ENCODE data around the gene MMP12. TPM values are rescaled to one million over a fixed set of nuclear protein-coding genes. Genes with fewer than 3 reads are reported as not detected.

Gene MMP12
- total and polyA plus RNA-seq, 9 donors, result not detected

DNA sequence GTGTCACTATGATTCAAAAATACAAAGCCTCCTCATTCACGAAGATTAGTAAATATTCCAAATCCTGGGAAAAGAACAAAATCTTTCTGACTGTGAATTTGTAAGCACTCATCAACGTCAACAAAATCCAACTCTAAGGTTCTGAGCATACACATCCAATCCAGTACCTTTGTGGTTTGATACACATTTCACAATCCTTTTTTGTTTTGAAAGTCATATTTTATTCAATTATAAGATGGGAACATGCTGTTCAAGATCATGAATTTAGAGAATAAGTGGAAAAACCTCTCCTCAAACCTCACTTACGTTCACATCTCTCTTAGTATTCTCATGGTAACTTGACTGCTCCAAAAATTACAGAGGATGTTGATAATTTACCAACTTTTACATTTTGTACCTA lies 21.7 kb downstream of the MMP12 start:
- 100% methylated on average over 1 of the region's 3 CpGs for WGBS (ENCODE audit: insufficient coverage)
- H3K27ac ChIP-seq (ENCODE audit: low read length), result no peak overlapping the region
- no peak for DNase-seq
- H3K27me3 ChIP-seq (ENCODE audit: control insufficient read depth, insufficient read depth, low read length), result no peaks in the 10 kb centered on the region
- H3K4me1 ChIP-seq (ENCODE audit: control insufficient read depth, insufficient read depth, low read length), result no peaks in the 10 kb centered on the region
- H3K4me3 ChIP-seq (ENCODE audit: low read length), result no peak overlapping the region
- H3K9me3 ChIP-seq (replicated peaks; ENCODE audit: control insufficient read depth, low read depth, low read length), result no peaks in the 10 kb centered on the region
- no peaks in the 10 kb centered on the region for H3K36me3 ChIP-seq (ENCODE audit: control insufficient read depth, insufficient read depth, low read length)

DNA sequence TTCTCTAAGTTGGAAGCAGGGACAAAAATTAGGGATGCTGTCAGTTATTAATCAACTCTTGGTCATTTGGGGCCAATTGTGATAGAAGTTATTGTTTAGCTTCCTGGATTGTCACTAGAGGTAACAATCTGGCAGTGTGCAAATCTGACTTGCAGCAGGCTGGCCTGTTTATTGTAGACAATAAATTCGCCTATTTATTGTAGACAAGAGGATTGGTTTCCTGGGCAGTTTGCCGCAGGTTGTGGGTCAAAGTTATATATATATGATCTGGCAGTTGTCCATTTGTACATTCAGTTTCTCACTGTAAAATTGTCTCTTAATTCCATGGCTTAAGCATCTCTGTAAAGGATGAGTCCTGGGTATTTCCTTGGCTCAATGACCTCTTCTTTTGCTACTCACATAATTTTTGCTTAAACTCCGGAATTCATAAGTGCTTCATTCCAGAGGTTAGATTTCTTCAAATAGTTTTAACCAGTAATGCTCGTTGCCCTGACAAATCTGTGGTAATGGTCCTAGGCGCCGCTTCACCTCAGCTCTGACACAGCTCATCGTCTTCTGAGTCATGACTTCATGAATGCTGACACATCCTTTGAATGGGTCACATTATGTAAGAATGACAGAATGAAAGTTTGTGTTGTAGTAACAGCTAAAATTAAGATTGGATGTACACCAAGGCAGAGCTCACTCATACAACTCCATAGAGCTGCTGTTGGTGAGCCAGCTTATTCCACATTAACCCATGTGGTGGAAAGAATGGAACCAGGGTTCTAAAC lies 23.6 kb downstream of the MMP12 start:
- no peaks in the 10 kb centered on the region for H3K36me3 ChIP-seq (ENCODE audit: control insufficient read depth, insufficient read depth, low read length)
- H3K27me3 ChIP-seq (ENCODE audit: control insufficient read depth, insufficient read depth, low read length), result no peaks in the 10 kb centered on the region
- WGBS (ENCODE audit: insufficient coverage), result 59% methylated on average over 4 of the region's 7 CpGs
- peak; percentile 28 for DNase-seq
- H3K4me3 ChIP-seq (ENCODE audit: low read length), result no peak overlapping the region
- H3K9me3 ChIP-seq (replicated peaks; ENCODE audit: control insufficient read depth, low read depth, low read length), result no peaks in the 10 kb centered on the region
- no peak overlapping the region for H3K27ac ChIP-seq (ENCODE audit: low read length)
- H3K4me1 ChIP-seq (ENCODE audit: control insufficient read depth, insufficient read depth, low read length), result no peaks in the 10 kb centered on the region

DNA sequence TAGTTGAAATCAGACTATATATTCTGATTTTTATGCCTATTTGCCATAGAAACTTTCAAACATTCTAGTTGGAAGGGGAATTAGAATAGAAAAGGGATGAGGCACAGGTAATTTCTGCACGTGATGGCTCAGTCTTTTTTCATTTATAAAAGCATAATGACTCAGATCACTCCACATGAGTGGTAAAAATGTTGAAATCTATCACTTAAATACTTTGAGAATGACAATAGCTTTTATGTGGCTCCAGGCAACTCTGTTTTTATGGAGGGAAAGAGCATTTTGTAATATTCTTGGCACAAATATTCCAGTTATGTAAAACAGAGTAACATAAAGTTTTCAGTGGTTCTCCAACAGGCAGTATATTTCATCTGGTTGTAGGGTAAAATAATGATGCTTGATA lies 25.5 kb downstream of the MMP12 start:
- H3K27ac ChIP-seq (ENCODE audit: low read length), result no peak overlapping the region
- no CpG with 5 or more reads among the region's 1 CpG for WGBS (ENCODE audit: insufficient coverage)
- H3K4me1 ChIP-seq (ENCODE audit: control insufficient read depth, insufficient read depth, low read length), result no peaks in the 10 kb centered on the region

GRCh38 chr11:102846292-102846691 lies 28.5 kb downstream of the MMP12 start:
- no CpG with 5 or more reads among the region's 3 CpGs for WGBS (ENCODE audit: insufficient coverage)
- Histone ChIP-seq H3K4me1 (ENCODE audit: control insufficient read depth, insufficient read depth, low read length) (no peaks in the 10 kb centered on the region), H3K4me3 (ENCODE audit: low read length) (no peak overlapping the region), H3K36me3 (ENCODE audit: control insufficient read depth, insufficient read depth, low read length) (no peaks in the 10 kb centered on the region), H3K9me3 (replicated peaks; ENCODE audit: control insufficient read depth, low read depth, low read length) (no peaks in the 10 kb centered on the region), H3K27ac (ENCODE audit: low read length) (no peak overlapping the region), H3K27me3 (ENCODE audit: control insufficient read depth, insufficient read depth, low read length) (no peaks in the 10 kb centered on the region)
- DNase-seq, result no peak

More for the DNA sequence above, 25.5 kb downstream of the MMP12 start:
- DNase-seq, result peak; percentile 47
- no peak overlapping the region for H3K4me3 ChIP-seq (ENCODE audit: low read length)
- H3K9me3 ChIP-seq (replicated peaks; ENCODE audit: control insufficient read depth, low read depth, low read length), result no peaks in the 10 kb centered on the region
- H3K36me3 ChIP-seq (ENCODE audit: control insufficient read depth, insufficient read depth, low read length), result no peaks in the 10 kb centered on the region
- no peaks in the 10 kb centered on the region for H3K27me3 ChIP-seq (ENCODE audit: control insufficient read depth, insufficient read depth, low read length)

GRCh38 chr11:102843489-102843888 lies 31.3 kb downstream of the MMP12 start, which contains the start of gene MMP3:
Gene MMP3 (minus strand): TSS chr11:102843609. CDS start chr11:102843546, 63 bp downstream.
- Histone ChIP-seq H3K36me3 (ENCODE audit: control insufficient read depth, insufficient read depth, low read length) (no peaks in the 10 kb centered on the region), H3K4me1 (ENCODE audit: control insufficient read depth, insufficient read depth, low read length) (no peaks in the 10 kb centered on the region), H3K4me3 (ENCODE audit: low read length) (no peak within 1 kb of the TSS), H3K9me3 (replicated peaks; ENCODE audit: control insufficient read depth, low read depth, low read length) (no peaks in the 10 kb centered on the region), H3K27ac (ENCODE audit: low read length) (no peak within 1 kb of the TSS), H3K27me3 (ENCODE audit: control insufficient read depth, insufficient read depth, low read length) (no peaks in the 10 kb centered on the region)
- WGBS (ENCODE audit: insufficient coverage), result 70% methylated on average over 4 of the region's 4 CpGs
- no peak for DNase-seq

- no peaks in the 10 kb centered on the region for H3K4me1 ChIP-seq (ENCODE audit: control insufficient read depth, insufficient read depth, low read length)
- WGBS (ENCODE audit: insufficient coverage), result no CpG with 5 or more reads among the region's 1 CpG
- no peaks in the 10 kb centered on the region for H3K9me3 ChIP-seq (replicated peaks; ENCODE audit: control insufficient read depth, low read depth, low read length)
- H3K27me3 ChIP-seq (ENCODE audit: control insufficient read depth, insufficient read depth, low read length), result no peaks in the 10 kb centered on the region
- no peak overlapping the region for H3K27ac ChIP-seq (ENCODE audit: low read length)
- DNase-seq, result no peak
- no peaks in the 10 kb centered on the region for H3K36me3 ChIP-seq (ENCODE audit: control insufficient read depth, insufficient read depth, low read length)
- H3K4me3 ChIP-seq (ENCODE audit: low read length), result no peak overlapping the region
Measured at GRCh38 chr11:102842930-102843329, 31.9 kb downstream of the MMP12 start.

DNA sequence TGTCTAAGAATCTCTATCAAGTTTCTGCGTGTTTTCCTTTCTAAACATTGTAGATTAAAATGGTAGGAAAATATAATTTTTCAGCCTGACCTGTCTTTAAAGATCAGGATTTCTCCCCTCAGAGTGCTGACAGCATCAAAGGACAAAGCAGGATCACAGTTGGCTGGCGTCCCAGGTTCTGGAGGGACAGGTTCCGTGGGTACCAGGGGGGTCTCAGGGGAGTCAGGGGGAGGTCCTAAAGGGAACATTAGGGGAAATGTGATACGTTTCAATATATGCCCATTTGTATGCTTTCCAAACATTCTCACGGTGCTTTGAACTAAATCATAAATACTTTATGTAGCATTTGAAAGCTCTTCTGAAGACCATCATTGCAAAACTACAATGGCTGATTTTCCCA lies 34.8 kb downstream of the MMP12 start:
- no peak for DNase-seq
- H3K4me1 ChIP-seq (ENCODE audit: control insufficient read depth, insufficient read depth, low read length), result no peaks in the 10 kb centered on the region
- no peaks in the 10 kb centered on the region for H3K27me3 ChIP-seq (ENCODE audit: control insufficient read depth, insufficient read depth, low read length)
- WGBS (ENCODE audit: insufficient coverage), result no CpG with 5 or more reads among the region's 5 CpGs
- no peaks in the 10 kb centered on the region for H3K36me3 ChIP-seq (ENCODE audit: control insufficient read depth, insufficient read depth, low read length)
- no peak overlapping the region for H3K4me3 ChIP-seq (ENCODE audit: low read length)
- no peak overlapping the region for H3K27ac ChIP-seq (ENCODE audit: low read length)
- H3K9me3 ChIP-seq (replicated peaks; ENCODE audit: control insufficient read depth, low read depth, low read length), result no peaks in the 10 kb centered on the region

- WGBS (ENCODE audit: insufficient coverage), result no CpG with 5 or more reads among the region's 2 CpGs
- Histone ChIP-seq H3K4me3 (ENCODE audit: low read length) (no peak overlapping the region), H3K4me1 (ENCODE audit: control insufficient read depth, insufficient read depth, low read length) (no peaks in the 10 kb centered on the region), H3K27me3 (ENCODE audit: control insufficient read depth, insufficient read depth, low read length) (no peaks in the 10 kb centered on the region), H3K27ac (ENCODE audit: low read length) (no peak overlapping the region), H3K36me3 (ENCODE audit: control insufficient read depth, insufficient read depth, low read length) (no peaks in the 10 kb centered on the region), H3K9me3 (replicated peaks; ENCODE audit: control insufficient read depth, low read depth, low read length) (no peaks in the 10 kb centered on the region)
- DNase-seq, result no peak
Measured at GRCh38 chr11:102837646-102838045, 37.1 kb downstream of the MMP12 start.

DNA sequence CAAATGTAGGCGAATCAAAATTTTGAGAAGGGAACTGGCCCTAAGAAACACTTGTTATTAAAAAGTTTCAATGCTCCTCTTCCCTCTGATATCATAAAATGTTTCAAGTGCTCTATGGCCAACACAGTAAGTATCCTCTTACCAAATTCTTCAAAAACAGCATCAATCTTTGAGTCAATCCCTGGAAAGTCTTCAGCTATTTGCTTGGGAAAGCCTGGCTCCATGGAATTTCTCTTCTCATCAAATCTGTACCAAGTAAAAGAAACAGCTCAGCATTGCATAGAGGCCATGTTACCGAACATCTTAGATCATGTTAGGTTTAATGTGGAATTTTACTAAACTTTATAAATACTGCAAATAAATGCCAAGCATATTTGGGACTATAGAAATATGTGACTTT lies 37.6 kb downstream of the MMP12 start:
- Histone ChIP-seq H3K27ac (ENCODE audit: low read length) (no peak overlapping the region), H3K4me1 (ENCODE audit: control insufficient read depth, insufficient read depth, low read length) (no peaks in the 10 kb centered on the region), H3K36me3 (ENCODE audit: control insufficient read depth, insufficient read depth, low read length) (no peaks in the 10 kb centered on the region), H3K27me3 (ENCODE audit: control insufficient read depth, insufficient read depth, low read length) (no peaks in the 10 kb centered on the region), H3K9me3 (replicated peaks; ENCODE audit: control insufficient read depth, low read depth, low read length) (no peaks in the 10 kb centered on the region), H3K4me3 (ENCODE audit: low read length) (no peak overlapping the region)
- no CpG with 5 or more reads among the region's 2 CpGs for WGBS (ENCODE audit: insufficient coverage)
- DNase-seq, result no peak

GRCh38 chr11:102836290-102836875 lies 38.4 kb downstream of the MMP12 start:
- peak; percentile 22 for DNase-seq
- Histone ChIP-seq H3K27ac (ENCODE audit: low read length) (no peak overlapping the region), H3K4me1 (ENCODE audit: control insufficient read depth, insufficient read depth, low read length) (no peaks in the 10 kb centered on the region), H3K27me3 (ENCODE audit: control insufficient read depth, insufficient read depth, low read length) (peaks cover 5% of the 10 kb centered on the region), H3K36me3 (ENCODE audit: control insufficient read depth, insufficient read depth, low read length) (no peaks in the 10 kb centered on the region), H3K4me3 (ENCODE audit: low read length) (no peak overlapping the region), H3K9me3 (replicated peaks; ENCODE audit: control insufficient read depth, low read depth, low read length) (no peaks in the 10 kb centered on the region)
- 32% methylated on average over 3 of the region's 3 CpGs for WGBS (ENCODE audit: insufficient coverage)

Data from muscle of leg (tissue), 11 donors.